HUES48 (cell line): ENCODE results near the gene ATG10.
A peak's percentile ranks its signal among the peaks of the same experiment; 100 is the strongest.
"Not testable (repeated sequence)": the region's sequence is repeated elsewhere in the genome, so short reads cannot be mapped to it uniquely, and the experiment has no call there.

Experiments used
- H3K27ac ChIP-seq: one replicate; pipeline ENCODE4 v1.7.0; 2013; ENCODE audit warnings: low read depth, low read length, inconsistent platforms
- H3K27me3 ChIP-seq: 2 replicates; pipeline ENCODE4 v1.6.1; 2013; ENCODE audit warnings: mild to moderate bottlenecking, low read length; ENCODE audit not compliant: control insufficient read depth, insufficient read depth
- H3K36me3 ChIP-seq: 2 replicates; pipeline ENCODE4 v1.6.1; 2013; ENCODE audit warnings: low read length; ENCODE audit not compliant: control insufficient read depth, insufficient read depth
- H3K4me1 ChIP-seq: 2 replicates; pipeline ENCODE4 v1.6.1; 2013; ENCODE audit warnings: mild to moderate bottlenecking, low read length; ENCODE audit not compliant: control insufficient read depth, insufficient read depth
- H3K4me3 ChIP-seq: 2 replicates; pipeline ENCODE4 v1.5.1; 2013; ENCODE audit warnings: mild to moderate bottlenecking, low read depth, low read length
- H3K9ac ChIP-seq: 2 replicates; pipeline ENCODE4 v1.6.1; 2013; ENCODE audit warnings: mild to moderate bottlenecking, low read depth, low read length, moderate library complexity
- H3K9me3 ChIP-seq: 2 replicates; pipeline ENCODE4 v1.6.1; 2013; ENCODE audit warnings: low read length; ENCODE audit not compliant: control insufficient read depth, insufficient read depth

Gene ATG10

DNA sequence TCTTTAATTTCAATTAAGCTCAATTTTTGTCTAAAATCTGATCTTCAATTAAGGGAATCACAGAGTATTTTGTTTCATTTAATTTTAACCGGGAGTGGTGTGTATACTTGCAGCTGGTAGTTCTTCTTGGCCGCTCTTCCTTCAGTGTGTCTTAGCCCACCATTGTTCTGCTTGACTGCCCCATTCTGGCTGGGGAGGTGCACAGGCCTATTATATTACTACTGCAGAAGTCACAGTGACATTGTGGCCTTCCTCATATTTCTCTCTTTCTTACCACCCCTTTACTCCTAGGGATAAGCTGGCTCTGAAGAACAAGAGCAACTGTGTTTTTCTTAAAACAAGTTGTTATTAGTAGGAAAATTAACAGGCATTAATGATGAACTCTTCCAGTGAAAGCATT lies 123.7 kb downstream of the ATG10 start:
- no peak overlapping the region for H3K4me3 ChIP-seq
- no peaks in the 10 kb centered on the region for H3K27me3 ChIP-seq
- H3K27ac ChIP-seq: no peak overlapping the region
- 0 out of 2 replicates have a peak, but pooled peaks cover 1% of the 10 kb centered on the region for H3K4me1 ChIP-seq
- no peaks in the 10 kb centered on the region for H3K9me3 ChIP-seq
- H3K9ac ChIP-seq: no peak overlapping the region
- no peaks in the 10 kb centered on the region for H3K36me3 ChIP-seq

DNA sequence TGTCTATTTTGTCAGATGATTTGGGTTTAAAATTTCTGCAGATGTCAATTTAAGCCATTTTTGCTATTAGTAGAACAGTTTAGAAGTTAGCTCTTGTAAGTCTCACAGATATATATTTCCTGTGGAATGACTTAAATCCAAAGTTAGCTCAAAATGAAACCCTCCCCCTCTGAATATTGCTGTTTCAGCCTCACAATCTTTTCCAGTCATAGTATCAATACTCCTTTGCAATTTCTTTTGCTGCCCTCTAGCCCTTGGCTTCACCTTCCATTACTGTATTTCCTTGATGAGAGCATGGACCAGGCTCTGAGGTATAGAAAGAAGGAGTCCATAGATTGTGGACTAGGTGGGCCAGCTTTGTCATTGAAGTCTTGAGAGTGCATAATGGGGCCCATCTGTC lies 124.4 kb downstream of the ATG10 start:
- no peaks in the 10 kb centered on the region for H3K36me3 ChIP-seq
- no peak overlapping the region for H3K27ac ChIP-seq
- no peak overlapping the region for H3K4me3 ChIP-seq
- no peaks in the 10 kb centered on the region for H3K9me3 ChIP-seq
- no peak overlapping the region for H3K9ac ChIP-seq
- no peaks in the 10 kb centered on the region for H3K27me3 ChIP-seq
- 0 out of 2 replicates have a peak, but pooled peaks cover 8% of the 10 kb centered on the region for H3K4me1 ChIP-seq

DNA sequence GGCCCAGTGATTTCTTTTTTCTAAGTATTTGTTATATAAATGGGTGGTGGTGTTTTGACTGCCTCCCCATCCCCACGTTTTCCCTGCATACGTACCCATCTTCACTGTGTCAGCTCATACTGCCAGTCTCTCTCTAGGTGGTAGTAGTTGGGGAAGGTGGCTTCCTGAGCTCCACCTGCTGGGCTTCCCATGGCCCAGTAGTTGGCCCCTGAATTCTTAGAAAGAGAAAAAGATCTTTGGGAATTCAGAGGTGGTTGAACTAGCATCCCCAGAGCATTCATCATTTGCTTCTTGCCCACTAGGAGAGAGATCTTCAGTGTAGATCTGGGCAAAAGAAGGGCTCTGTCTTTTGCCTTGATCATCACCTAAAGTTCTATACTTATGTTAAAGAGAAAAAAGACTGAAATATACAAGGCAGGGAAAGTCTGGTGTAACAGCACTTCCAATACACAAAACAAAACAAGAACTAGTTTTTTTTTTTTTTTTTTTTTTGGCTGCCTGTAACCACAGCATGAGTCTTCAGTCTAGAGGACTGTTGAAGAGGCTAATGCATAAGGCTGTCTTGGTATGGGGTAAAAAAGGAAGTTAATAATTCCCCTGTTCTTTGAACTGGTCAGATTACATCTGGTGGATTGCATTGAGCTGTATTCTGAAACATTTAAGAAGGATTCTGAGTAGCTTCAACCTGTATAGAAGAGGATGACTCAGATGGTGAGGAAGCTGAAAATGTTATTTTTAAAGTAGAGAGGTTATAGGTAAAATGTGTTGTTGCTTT lies 128.7 kb downstream of the ATG10 start:
- Histone ChIP-seq H3K27me3 (no peaks in the 10 kb centered on the region), H3K9ac (no peak overlapping the region), H3K9me3 (no peaks in the 10 kb centered on the region), H3K4me1 (peaks cover 11% of the 10 kb centered on the region; the same call in 1 of the 2 replicates), H3K27ac (no peak overlapping the region), H3K36me3 (no peaks in the 10 kb centered on the region), H3K4me3 (no peak overlapping the region)

DNA sequence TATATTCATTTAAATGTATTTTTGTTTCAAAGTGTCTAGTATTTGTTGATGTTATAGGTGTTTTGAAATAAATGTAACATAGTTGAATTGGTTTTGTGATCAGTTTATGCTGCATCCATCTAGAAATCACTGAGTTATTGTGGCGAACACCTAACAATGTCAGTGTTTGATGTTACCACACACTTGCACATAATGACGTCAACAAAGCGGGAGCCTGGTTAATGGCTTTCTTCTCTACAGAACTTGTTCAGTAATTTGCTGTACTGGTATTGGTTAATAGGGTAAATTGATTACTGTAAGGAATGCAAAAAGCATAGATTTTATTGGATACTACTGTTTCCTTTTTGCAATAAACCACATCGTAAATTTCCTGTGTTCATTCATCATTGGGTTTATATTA lies 133.0 kb downstream of the ATG10 start:
- no peaks in the 10 kb centered on the region for H3K27me3 ChIP-seq
- H3K36me3 ChIP-seq: no peaks in the 10 kb centered on the region
- H3K9me3 ChIP-seq: no peaks in the 10 kb centered on the region
- H3K27ac ChIP-seq: no peak overlapping the region
- H3K4me3 ChIP-seq: no peak overlapping the region
- peaks cover 36% of the 10 kb centered on the region for H3K4me1 ChIP-seq
- no peak overlapping the region for H3K9ac ChIP-seq

DNA sequence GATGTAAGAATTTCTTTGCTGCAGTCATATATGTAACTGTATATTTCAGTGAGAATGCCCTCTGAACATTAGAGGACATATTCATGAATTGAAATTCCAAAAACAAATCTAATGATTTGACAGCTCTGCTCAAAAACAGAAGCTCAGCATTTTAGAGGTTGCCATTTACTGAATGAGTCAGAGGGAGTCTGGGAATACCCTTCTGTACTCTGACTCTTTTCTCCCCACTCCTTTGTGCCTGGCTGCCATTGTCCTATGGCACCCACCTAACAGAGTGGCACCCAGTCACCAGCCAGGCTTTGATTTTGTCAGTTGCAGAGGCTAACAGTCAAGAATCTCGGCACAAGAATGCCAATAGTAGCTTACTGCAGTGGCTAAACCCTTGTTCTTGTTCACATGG lies 133.6 kb downstream of the ATG10 start:
- no peak overlapping the region for H3K9ac ChIP-seq
- H3K27me3 ChIP-seq: no peaks in the 10 kb centered on the region
- peaks cover 35% of the 10 kb centered on the region for H3K4me1 ChIP-seq
- H3K9me3 ChIP-seq: no peaks in the 10 kb centered on the region
- peak overlapping the region; percentile 14 for H3K27ac ChIP-seq
- H3K4me3 ChIP-seq: no peak overlapping the region
- H3K36me3 ChIP-seq: no peaks in the 10 kb centered on the region

DNA sequence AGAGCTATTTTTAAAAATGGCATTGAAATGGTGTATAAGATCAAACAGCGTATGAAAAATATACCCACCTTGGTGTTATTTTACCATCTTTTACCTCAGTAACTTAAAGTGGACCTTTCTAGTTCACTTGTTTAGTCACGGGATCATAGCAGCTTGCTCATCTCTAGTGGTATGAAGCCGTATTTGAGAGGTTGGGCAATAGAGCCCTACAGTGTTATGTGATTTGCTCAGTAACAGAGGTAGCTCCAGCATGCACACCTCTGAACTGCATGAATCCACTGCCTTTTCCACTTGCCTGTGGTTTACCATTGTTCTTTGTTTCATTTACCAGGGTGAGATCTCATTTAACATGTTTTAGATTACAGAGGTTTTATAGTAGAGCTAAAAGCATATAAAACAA lies 134.4 kb downstream of the ATG10 start:
- peak overlapping the region; percentile 2 for H3K27ac ChIP-seq
- peaks cover 28% of the 10 kb centered on the region for H3K4me1 ChIP-seq
- H3K36me3 ChIP-seq: no peaks in the 10 kb centered on the region
- no peak overlapping the region for H3K4me3 ChIP-seq
- H3K9ac ChIP-seq: no peak overlapping the region
- no peaks in the 10 kb centered on the region for H3K9me3 ChIP-seq
- H3K27me3 ChIP-seq: no peaks in the 10 kb centered on the region

DNA sequence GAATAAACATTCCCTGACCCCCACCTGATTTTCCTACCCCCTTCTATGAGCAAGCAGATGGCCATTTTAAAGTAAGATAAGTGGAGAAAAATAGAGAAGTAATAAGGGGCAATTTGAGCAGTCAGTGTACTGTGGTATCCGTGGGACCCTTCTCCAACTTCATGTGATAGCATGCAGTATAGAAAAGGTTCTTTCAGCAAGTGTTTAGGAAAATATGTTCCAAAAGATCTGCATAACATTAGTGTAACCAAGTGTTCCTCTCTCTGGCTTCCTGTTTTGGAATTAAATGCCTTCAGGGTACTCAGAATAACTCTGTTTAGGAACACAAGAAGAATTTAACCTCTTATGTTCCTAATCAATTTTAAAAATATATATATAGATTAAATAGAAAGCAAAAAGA lies 134.9 kb downstream of the ATG10 start:
- H3K36me3 ChIP-seq: no peaks in the 10 kb centered on the region
- H3K4me1 ChIP-seq: peaks cover 28% of the 10 kb centered on the region
- H3K27ac ChIP-seq: peak overlapping the region; percentile 62
- no peaks in the 10 kb centered on the region for H3K27me3 ChIP-seq
- H3K9me3 ChIP-seq: no peaks in the 10 kb centered on the region
- H3K4me3 ChIP-seq: no peak overlapping the region; the same call in 1 of the 2 replicates
- H3K9ac ChIP-seq: no peak overlapping the region

DNA sequence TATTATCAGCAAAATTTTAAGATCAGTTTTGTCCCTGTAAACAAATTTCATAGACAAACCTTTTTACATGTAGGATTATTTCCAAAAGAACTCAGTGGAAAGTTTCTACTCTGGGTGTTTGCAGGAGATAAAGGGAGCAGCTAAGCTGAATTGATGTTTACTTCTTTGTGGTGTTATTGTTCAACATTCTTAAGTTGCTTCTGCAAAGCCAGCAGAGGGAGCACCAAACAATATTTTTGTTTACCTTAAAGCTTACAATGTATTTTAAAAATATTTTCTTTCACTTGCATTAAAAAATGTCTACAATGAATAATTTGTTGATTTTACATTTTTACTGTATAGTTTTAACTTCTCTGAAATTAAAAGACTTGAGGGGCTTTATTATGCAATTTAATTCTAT lies 135.4 kb downstream of the ATG10 start:
- Histone ChIP-seq H3K9ac (no peak overlapping the region), H3K27ac (peak overlapping the region; percentile 62), H3K4me1 (peaks cover 28% of the 10 kb centered on the region)

DNA sequence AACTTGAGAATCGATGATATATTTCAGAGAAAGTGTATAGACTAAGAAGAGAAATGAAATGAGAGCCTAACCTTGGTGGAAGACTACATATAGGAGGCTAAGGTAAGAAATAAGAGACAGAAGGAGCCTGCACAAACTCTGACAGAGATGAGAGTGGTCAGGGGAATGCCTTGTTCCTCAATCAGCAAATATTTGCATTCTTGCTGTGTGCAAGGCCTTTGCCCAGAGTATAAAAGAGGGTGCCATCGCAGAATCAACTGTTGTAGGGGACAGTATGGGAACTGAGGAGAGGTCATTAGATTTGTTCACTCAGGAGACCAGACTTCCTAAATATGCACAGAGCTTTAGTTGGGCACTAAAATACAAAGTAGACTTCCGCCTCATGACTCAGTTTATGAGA lies 137.2 kb downstream of the ATG10 start:
- H3K36me3 ChIP-seq: no peaks in the 10 kb centered on the region
- no peak overlapping the region for H3K9ac ChIP-seq
- H3K4me3 ChIP-seq: no peak overlapping the region
- H3K27me3 ChIP-seq: no peaks in the 10 kb centered on the region
- peaks cover 28% of the 10 kb centered on the region for H3K4me1 ChIP-seq
- no peak overlapping the region for H3K27ac ChIP-seq
- H3K9me3 ChIP-seq: no peaks in the 10 kb centered on the region

More for the DNA sequence above, 135.4 kb downstream of the ATG10 start:
- no peaks in the 10 kb centered on the region for H3K36me3 ChIP-seq
- H3K27me3 ChIP-seq: no peaks in the 10 kb centered on the region
- no peaks in the 10 kb centered on the region for H3K9me3 ChIP-seq
- H3K4me3 ChIP-seq: no peak overlapping the region; the same call in 1 of the 2 replicates

DNA sequence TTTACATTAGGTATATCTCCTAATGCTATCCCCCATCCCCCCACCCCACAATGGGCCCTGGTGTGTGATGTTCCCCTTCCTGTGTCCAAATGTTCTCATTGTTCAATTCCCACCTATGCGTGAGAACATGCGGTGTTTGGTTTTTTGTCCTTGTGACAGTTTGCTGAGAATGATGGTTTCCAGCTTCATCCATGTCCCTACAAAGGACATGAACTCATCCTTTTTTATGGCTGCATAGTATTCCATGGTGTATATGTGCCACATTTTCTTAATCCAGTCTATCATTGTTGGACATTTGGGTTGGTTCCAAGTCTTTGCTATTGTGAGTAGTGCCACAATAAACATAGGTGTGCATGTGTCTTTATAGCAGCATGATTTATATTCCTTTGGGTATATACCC lies 138.1 kb downstream of the ATG10 start:
- H3K4me3 ChIP-seq, H3K27me3 ChIP-seq, H3K36me3 ChIP-seq, H3K9me3 ChIP-seq, H3K27ac ChIP-seq, H3K9ac ChIP-seq: not testable (repeated sequence)
- peaks cover 28% of the 10 kb centered on the region for H3K4me1 ChIP-seq

DNA sequence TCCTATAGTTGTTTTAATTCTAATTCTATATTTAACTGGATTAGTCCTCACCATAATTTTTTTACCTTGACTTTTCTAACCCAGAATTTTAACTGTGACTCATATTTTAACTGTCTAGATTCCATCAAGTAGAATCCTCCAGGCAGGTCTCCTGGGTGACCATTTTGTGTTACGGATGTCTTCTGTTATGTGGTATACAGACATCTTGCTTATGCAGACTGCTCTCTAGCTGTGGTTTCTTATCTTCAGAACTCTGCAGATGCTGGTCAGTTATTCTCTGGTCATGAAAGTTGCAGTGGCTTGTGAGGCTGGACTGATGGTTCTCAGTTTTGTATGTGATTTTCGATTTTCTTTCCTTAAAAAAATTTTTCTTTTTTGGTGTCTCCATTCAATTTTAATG lies 139.4 kb downstream of the ATG10 start:
- Histone ChIP-seq H3K36me3 (no peaks in the 10 kb centered on the region), H3K9ac (no peak overlapping the region), H3K27ac (no peak overlapping the region), H3K4me3 (no peak overlapping the region), H3K27me3 (no peaks in the 10 kb centered on the region), H3K9me3 (no peaks in the 10 kb centered on the region), H3K4me1 (peaks cover 19% of the 10 kb centered on the region)
